ENCODE data around the gene RGS7.

DNA sequence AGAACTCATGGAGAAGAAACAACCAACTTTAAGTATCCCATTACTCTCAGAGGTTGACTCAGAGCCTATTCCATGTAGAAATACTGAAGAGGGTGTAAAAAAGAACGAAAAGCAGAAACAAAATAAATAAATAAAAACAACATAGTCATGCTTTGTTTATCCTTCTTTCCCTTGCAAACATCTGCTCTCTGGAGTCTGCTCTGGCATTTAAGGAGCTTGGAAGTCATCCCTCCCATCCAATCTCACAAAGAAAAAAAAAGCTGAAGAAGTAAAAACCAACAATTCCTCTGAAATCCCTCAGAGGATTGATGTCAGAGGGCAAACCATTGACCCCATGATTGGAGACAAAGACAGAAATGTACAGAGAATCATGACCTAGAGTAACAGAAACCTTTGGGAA lies 442.5 kb downstream of the RGS7 start:
- TF ChIP-seq EZH2phosphoT487 (IDR thresholded peaks at IDR 0.05; ENCODE audit: insufficient read depth, low read depth) = no peak
- no peak for TF ChIP-seq EZH2 (IDR thresholded peaks at IDR 0.05; ENCODE audit: insufficient read depth, poor library complexity, severe bottlenecking)

Data from GM23248 (cell line).